Fibroblast of skin of scalp (primary cell): ENCODE results near the gene PAIP1. TPM values are rescaled to one million over a fixed set of nuclear protein-coding genes. Genes with fewer than 3 reads are reported as not detected.
A peak's percentile ranks its signal among the peaks of the same experiment; 100 is the strongest.
"Not testable (repeated sequence)": the region's sequence is repeated elsewhere in the genome, so short reads cannot be mapped to it uniquely, and the experiment has no call there.

Source experiments
- DNase-seq: peaks from one replicate; pipeline ENCODE4 v3.0.0-alpha.2; 2013
- polyA plus RNA-seq, 2 experiments: library from polyadenylated mRNA; unstranded; fragments of 120-200 nt; gene quantifications; one replicate each; pipeline ENCODE4 v1.2.1, GENCODE V29; 2013; ENCODE audit not compliant: insufficient read length in 2 of 2

Gene PAIP1
- polyA plus RNA-seq (2013, experiment 1 of 2; ENCODE audit: insufficient read length), result 90.8 TPM
- 93.3 TPM for polyA plus RNA-seq (2013, experiment 2 of 2; ENCODE audit: insufficient read length)

DNA sequence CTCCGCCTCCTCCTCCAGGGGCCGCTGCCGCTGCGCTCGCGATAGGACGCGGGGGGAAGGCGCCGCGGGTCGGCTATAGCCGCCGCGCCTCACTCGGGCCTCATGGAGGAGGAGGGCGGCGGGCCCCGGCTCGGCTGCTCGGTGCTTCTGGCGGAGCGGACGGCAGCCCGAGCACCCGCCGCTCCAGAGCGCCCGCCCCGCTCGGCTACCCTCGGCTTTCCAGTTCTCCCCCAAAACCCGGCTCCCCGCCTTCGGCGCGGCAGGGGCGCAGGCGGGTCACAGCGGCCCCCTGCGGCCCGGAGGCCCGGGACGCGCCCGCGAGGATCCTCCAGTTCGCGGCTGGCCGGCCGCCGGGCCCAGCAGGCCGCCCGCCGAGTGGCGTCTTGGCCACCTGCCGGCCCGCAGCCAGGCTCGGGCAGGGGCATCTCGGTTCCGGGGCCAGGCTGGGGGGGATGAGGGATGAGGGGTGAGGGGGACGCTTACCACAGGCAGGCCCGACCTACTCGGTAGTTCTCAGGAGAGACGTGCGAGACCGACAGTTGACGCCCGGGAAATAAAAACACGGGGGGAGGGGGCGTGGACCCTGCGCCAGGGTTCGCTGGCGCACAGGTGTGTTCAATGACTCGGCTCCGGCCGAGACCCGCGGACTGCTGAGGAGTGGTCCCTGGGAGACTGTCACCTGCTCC lies at the start of gene PAIP1:
PAIP1 (minus strand) TSS at position 221 of the 686 bp plus-strand sequence. CDS start 231 bp downstream, outside the sequence.
- peak; percentile 89 for DNase-seq

GRCh38 chr5:43606351-43606750 lies 49.5 kb upstream of the PAIP1 start:
- no peak for DNase-seq

DNA sequence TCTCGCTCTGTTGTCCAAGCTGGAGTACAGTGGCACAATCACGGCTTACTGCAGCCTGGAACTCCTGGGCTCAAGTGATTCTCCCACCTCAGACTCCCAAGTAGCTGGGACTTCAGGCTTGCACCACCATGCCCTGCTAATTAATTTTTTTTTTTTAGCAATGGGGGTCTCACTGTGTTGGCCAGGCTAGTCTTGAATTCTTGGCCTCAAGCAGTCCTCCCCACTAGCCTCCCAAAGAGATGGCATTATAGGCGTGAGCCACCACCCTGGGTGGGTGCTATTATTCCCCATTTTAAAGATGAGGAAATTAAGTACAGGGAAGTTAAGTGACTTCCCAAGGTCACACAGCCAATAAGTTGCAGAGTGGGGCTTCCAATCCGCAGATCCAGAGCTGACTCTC lies 47.8 kb upstream of the PAIP1 start:
- no peak for DNase-seq

DNA sequence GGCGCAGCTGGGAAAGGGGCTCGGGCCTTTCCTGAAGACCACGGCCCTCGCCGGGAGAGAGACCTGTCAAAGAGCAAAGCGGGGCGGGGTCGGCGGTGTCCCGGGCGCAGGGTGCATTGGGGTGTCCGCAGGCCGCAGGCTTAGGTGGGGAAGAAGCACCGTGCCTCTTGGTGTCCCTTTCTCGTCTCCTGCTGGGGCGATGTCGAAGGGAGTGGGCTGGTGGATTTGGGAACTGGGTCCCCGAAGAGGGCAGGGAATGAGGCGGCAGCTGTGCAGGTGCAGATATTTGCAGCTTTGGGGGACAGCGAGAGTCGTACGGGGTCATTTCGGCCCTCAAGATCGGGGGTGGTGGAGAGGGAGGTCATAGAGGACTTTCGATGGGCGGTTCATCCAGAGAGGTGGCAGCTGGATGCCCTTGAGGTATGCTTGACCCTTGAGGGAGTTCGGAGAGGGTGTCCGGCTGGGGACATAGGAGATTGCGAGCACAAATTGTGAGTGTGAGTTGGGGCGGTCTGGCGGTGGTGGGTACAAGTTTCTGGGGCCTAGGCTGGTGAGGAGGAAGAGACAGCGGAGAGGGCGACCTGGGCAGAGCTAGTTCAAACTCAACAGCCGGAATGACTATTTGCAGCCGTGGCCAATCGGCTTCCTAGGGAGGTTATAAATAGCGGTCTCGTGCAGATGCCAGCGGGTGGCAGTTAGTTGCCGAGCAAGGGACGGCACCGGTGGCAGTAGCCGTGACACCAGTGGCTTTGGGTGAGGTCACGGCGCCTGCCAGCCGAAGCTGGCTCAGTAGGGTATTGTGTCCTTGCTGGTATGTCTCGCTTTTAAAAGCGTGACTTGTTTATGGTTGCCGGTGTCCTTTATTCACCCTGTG lies 46.7 kb upstream of the PAIP1 start:
- DNase-seq, result peak; percentile 44

DNA sequence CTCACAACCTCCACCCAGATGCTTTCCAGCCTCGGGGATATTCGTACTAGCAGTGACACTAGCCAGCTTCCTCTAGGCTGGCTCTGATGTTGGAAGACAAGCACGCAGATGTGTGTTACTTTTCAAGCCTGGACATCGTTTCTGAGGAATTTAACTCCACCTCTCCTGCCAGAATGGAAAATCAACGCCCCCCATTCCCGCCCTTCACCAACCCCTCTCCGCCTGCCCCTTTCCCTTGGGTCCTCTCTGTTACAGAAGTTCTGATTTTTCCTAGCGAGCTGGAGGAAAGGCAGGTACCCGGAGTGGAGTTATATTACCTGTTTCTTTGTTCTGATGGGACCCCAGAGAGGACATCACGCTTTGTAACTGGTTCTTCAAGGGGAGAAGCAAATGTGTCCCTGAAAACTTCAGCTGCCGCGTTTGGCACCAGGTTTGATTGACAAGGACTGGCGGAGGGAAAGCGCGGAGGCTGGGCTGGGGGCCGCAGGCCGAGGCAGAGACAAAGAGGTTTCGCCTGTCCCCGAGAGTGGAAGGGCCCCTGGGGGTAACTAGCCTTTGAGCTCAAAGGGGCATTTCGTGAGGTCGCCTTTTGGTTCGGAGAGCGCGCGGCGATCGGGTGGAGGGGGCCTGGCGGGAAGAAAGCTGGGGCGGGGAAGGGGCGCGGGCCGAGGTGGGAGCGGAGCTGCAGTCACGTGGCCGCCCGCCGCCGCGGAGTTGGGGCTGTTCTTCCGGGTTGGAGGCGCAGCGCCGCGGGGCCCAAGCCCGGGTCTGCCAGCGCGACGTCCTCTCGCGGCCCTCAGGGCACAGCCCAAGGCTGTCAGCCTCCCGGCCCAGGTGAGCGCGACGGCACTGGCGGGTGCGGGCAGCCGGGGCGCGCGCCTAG lies 45.8 kb upstream of the PAIP1 start, which contains the start of gene NNT:
NNT (plus strand) TSS at position 720 of the 883 bp plus-strand sequence. CDS start 6,016 bp downstream, outside the sequence.
- peak; percentile 55 for DNase-seq

- DNase-seq, result peak; percentile 22
Observed at GRCh38 chr5:43601454-43602260, 44.8 kb upstream of the PAIP1 start.

DNA sequence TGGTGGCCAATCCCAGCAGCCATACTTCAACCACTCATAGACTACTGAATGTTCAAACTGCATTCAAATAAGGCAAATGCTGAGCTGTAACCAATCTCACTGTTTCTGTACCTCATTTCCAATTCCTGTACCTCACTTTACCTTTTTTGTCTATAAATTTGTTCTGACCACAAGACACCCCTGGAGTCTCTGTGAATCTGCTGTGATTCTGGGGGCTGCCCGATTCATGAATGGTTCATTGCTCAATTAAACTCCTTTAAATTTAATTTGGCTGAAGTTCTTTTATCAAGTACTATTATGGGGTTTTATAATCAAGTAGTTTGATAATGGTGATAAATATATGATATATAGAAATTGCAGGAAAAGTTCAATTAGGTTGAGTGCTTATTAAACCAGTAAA lies 42.0 kb upstream of the PAIP1 start:
- not testable (repeated sequence) for DNase-seq

GRCh38 chr5:43592363-43592762 lies 35.5 kb upstream of the PAIP1 start:
- no peak for DNase-seq

DNA sequence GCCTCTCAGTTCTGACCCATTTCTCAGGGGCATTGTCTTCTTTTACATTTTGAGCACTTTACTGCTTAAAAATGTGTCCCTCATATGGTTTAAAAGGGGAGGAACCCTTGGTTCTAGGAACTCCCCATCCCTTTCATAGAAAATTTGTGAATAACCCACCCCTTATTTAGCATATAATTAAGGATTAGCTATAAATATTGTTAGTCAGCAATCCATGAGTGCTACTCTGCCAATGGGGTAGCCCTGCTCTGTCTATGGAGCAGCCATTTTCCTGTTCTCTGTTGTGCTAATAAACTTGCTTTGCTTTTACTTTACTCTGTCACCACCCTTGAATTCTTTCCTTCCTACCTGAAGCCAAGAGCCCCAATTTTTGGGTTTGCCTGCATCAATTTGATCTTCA lies 33.8 kb upstream of the PAIP1 start:
- no peak for DNase-seq

- DNase-seq, result no peak
Observed at GRCh38 chr5:43589310-43589709, 32.4 kb upstream of the PAIP1 start.

DNA sequence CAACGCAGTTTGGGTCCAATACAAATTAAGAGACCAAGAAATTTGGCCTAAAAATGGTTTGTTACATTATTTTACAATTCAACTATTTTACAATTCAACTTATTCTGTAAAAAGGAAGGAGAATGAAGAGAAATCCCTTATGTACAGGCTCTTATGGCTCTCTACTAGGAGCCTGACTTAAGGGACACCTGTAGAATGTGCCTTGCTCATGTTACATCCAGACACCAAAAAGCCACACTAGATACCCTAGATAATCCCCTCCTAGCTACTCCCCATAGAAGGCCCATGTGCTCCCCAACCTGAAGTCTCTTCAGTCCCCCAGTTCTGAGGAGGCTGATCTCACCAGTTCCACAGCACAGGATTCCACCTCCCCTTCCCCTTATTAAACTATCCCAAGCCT lies 32.0 kb upstream of the PAIP1 start:
- no peak for DNase-seq

GRCh38 chr5:43584166-43584699 lies 27.4 kb upstream of the PAIP1 start:
- no peak for DNase-seq

- DNase-seq, result no peak
Observed at GRCh38 chr5:43583724-43584123, 26.8 kb upstream of the PAIP1 start.

- no peak for DNase-seq
Observed at GRCh38 chr5:43582082-43583005, 25.5 kb upstream of the PAIP1 start.

- no peak for DNase-seq
Observed at GRCh38 chr5:43581398-43581797, 24.5 kb upstream of the PAIP1 start.

DNA sequence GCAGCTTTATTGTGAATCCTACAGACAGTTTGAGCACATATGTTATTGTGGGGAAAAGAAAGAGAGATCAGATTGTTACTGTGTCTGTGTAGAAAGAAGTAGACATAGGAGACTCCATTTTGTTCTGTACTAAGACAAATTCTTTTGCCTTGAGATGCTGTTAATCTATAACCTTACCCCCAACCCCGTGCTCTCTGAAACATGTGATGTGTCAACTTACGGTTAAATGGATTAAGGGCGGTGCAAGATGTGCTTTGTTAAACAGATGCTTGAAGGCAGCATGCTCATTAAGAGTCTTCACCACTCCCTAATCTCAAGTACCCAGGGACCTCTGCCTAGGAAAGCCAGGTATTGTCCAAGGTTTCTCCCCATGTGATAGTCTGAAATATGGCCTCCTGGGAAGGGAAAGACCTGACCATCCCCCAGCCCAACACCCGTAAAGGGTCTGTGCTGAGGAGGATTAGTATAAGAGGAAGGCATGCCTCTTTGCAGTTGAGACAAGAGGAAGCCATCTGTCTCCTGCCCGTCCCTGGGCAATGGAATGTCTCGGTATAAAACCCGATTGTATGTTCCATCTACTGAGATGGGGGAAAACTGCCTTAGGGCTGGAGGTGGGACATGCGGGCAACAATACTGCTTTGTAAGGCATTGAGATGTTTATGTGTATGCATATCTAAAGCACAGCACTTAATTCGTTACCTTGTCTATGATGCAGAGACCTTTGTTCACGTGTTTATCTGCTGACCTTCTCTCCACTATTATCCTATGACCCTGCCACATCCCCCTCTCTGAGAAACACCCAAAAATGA lies 23.7 kb upstream of the PAIP1 start:
- not testable (repeated sequence) for DNase-seq

DNA sequence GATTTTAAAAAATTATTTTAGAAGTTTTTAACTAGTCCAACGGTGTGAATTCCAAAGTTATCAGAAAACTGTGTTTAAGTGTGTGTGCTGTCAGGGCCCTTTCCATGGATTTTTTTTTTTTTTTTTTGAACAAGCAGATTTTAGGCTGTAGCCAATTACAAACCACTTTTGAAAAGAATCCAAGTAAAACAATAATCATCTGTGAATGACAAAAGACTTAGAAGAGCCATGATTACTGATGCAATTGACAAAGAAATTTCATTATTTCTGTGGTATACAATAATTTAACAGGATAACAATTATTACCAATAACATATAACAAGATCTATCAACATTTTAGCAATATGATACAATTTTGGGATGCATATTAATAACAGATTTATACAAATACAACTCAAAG lies 16.2 kb upstream of the PAIP1 start:
- peak; percentile 86 for DNase-seq

GRCh38 chr5:43572357-43572756 lies 15.5 kb upstream of the PAIP1 start:
- no peak for DNase-seq

GRCh38 chr5:43571237-43571636 lies 14.4 kb upstream of the PAIP1 start:
- DNase-seq, result no peak
